Measurements from ENCODE around the gene LTBP3. TPM values are rescaled to one million over a fixed set of nuclear protein-coding genes. Genes with fewer than 3 reads are reported as not detected.
A peak's percentile ranks its signal among the peaks of the same experiment; 100 is the strongest.

The LTBP3 gene
- total and polyA plus RNA-seq, 8 donors, result 44.7 to 151 (median 68.6) TPM

DNA sequence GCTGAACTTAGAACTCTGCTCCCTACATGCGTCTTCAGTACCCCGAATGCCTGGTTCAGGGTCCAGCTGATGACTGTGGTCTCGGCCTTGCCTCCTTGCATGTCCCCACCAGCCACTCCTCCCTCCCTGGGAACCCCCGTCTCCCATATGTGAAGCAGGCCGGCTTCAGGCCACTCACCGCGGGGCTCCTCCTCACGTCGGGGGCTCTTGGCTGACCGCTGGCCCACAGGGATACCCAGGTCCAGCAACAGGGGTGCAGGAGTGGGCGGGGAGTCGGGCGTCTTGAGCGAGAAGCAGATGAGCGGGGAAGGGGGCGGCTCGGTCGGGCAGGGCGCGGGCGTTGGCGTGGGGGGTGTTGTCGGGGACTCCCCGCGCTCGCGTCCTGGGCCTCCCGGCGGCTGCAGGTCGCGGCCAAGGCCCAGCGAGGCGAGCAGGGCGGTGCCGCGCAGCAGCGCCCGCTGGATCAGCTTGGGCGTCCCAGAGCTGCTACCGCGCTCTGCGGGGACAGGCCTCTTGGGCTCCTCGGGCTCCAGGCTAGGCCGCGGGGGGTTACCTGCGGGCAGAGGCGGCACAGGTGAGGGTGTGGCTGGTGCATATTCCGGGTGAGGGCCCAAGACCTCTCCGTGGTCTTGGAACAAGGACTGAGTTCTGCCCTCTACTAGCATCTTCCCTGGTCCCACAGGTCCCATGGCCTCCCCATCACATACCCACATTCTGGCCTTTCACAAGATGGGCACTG, 41.2 kb upstream of the LTBP3 start:
- no peak overlapping the region for H3K27ac ChIP-seq
- intact Hi-C loops (cut with DNase I), result no loop called here
- ATAC-seq (no peak), FAIRE-seq (no peak), DNase-seq (peak in 2 of 6 donors; percentile 37 to 69)
- H3K4me3 ChIP-seq, result no peak overlapping the region
- no peaks in the 10 kb centered on the region for H3K27me3 ChIP-seq
- H3K9me3 ChIP-seq, result no peaks in the 10 kb centered on the region
- H3K4me1 ChIP-seq, result no peaks in the 10 kb centered on the region
- H3K36me3 ChIP-seq, result peaks cover 0 to 19% (median 10%) of the 10 kb centered on the region in 3 donors
- WGBS, 2 donors, result 88 to 91% methylated on average over 46 to 49 of the region's 49 CpGs
- TF ChIP-seq, protein P1, sequence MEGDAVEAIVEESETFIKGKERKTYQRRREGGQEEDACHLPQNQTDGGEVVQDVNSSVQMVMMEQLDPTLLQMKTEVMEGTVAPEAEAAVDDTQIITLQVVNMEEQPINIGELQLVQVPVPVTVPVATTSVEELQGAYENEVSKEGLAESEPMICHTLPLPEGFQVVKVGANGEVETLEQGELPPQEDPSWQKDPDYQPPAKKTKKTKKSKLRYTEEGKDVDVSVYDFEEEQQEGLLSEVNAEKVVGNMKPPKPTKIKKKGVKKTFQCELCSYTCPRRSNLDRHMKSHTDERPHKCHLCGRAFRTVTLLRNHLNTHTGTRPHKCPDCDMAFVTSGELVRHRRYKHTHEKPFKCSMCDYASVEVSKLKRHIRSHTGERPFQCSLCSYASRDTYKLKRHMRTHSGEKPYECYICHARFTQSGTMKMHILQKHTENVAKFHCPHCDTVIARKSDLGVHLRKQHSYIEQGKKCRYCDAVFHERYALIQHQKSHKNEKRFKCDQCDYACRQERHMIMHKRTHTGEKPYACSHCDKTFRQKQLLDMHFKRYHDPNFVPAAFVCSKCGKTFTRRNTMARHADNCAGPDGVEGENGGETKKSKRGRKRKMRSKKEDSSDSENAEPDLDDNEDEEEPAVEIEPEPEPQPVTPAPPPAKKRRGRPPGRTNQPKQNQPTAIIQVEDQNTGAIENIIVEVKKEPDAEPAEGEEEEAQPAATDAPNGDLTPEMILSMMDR (IDR thresholded peaks at IDR 0.05), result no peak

DNA sequence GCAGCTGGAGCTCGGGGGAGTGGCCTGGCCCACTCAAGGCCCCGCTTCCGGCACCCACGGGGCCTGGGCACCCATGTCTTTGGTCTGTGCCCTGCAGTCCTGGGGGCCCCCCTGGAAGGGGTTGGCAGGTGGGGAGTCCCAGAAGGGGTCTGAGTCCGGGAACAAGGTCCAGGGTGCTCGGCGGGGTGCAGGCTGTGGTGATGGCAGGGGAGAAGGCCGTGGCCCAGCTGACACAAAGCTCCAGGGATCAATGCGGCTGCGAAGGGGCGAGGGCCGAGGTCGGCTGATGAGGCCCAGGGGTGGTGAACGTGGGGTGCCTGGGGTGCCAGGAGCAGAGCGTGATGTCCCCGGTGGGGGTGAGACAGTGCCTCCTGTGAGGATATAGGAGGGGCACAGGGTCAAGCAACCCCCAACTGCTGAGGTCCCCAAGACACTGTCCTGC, 40.1 kb upstream of the LTBP3 start:
- 91 to 94% methylated on average over 16 of the region's 16 CpGs for WGBS, 2 donors
- intact Hi-C loops (cut with DNase I), result no loop called here
- Histone ChIP-seq H3K27me3 (no peaks in the 10 kb centered on the region), H3K27ac (no peak overlapping the region), H3K4me1 (no peaks in the 10 kb centered on the region), H3K9me3 (no peaks in the 10 kb centered on the region), H3K36me3 (peaks cover 0 to 16% (median 7%) of the 10 kb centered on the region in 3 donors), H3K4me3 (no peak overlapping the region)
- DNase-seq (peak in 2 of 6 donors; percentile 29 to 73), FAIRE-seq (no peak), ATAC-seq (peak in 1 of 4 donors; percentile 7)
- TF ChIP-seq, protein P1 (IDR thresholded peaks at IDR 0.05), result no peak

DNA sequence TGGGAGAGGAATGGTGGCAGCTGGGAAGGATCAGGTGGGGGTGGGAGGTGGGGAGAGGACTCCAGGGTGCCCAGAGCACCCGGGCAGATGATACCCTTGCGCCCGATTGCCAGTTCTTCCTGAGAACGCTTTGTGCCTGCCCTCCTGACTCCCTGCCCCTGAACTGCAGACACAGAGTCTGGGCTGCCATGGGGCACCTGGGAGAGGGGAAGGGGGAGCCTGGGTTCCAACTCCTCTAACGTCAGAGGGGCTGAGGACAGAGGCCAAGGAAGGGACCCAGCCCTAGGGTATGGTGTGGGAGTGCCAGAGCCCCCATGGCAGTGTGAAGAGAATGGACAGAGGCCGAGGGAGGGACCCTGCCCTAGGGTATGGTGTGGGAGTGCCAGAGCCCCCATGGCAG, 38.4 kb upstream of the LTBP3 start:
- ATAC-seq (no peak), DNase-seq (peak in 1 of 6 donors; percentile 18), FAIRE-seq (no peak)
- 75 to 82% methylated on average over 6 of the region's 6 CpGs for WGBS, 2 donors
- peaks cover 0 to 16% (median 5%) of the 10 kb centered on the region in 3 donors for H3K36me3 ChIP-seq
- no peaks in the 10 kb centered on the region for H3K4me1 ChIP-seq
- no peak overlapping the region for H3K4me3 ChIP-seq
- intact Hi-C loops (cut with DNase I), result no loop called here
- no peaks in the 10 kb centered on the region for H3K9me3 ChIP-seq
- TF ChIP-seq, protein P1 (IDR thresholded peaks at IDR 0.05), result no peak
- H3K27ac ChIP-seq, result no peak overlapping the region
- no peaks in the 10 kb centered on the region for H3K27me3 ChIP-seq

DNA sequence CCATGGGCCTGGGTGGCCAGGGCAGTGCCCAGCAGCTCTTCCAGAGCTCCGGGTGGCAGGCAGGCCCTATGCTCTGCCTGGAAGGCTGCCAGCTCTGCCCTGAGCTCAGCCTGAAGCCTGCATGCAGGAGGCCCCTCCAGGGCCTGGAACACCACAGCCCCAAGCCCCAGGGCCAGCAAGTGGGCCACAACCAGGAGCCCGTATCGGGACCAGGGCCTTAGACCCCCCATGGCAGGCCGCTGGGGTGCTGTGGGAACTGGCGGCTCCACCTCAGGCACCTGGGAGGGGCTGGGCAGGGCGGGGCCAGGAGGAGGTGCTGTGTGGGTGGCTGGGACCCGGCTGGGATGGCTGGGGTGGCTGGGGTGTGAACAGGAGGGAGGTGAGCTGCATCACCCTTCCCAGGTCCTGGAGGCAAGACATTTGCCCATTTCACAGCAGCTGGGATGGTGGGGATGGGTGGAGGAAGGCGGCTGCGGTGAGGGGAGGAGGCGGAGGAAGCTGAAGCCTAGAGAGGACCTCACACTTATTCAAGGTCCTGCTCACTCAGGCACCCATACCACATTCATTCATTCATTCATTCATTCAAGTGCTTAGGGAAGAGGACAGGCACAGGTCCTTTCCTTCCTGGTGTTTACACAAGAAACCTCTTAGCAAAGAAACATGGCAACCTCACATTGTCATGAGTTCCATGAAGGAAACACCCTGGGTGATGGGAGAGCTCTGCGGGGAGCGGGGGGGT, 37.6 kb upstream of the LTBP3 start, which contains the start of gene KCNK7:
Gene KCNK7, minus strand, starts transcription at position 258 of the 739 bp plus-strand sequence. Its CDS starts 28 bp downstream, at position 230.
- DNase-seq (peak in 3 of 6 donors; percentile 17 to 79 (median 40)), FAIRE-seq (no peak), ATAC-seq (no peak)
- intact Hi-C loops (cut with DNase I), result no loop called here
- Histone ChIP-seq H3K36me3 (peaks cover 0 to 16% (median 5%) of the 10 kb centered on the region in 3 donors), H3K27me3 (no peaks in the 10 kb centered on the region), H3K9me3 (no peaks in the 10 kb centered on the region), H3K27ac (no peak within 1 kb of the TSS), H3K4me1 (no peaks in the 10 kb centered on the region), H3K4me3 (no peak within 1 kb of the TSS)
- 71 to 72% methylated on average over 12 of the region's 12 CpGs for WGBS, 2 donors
- TF ChIP-seq, protein P1 (IDR thresholded peaks at IDR 0.05), result no peak
